Measurements from ENCODE around the gene CST8. TPM values are rescaled to one million over a fixed set of nuclear protein-coding genes. Genes with fewer than 3 reads are reported as not detected.

The CST8 gene
- total and polyA plus RNA-seq, 7 experiments from 2014 or later, result not detected

- CTCF ChIA-PET, result no interaction called here
- DNase-seq, result no peak
- H3K4me3 ChIP-seq (ENCODE audit: low read length), result no peak overlapping the region
- Mint-ChIP-seq H3K27me3 (peaks cover 0 to 10% (median 3%) of the 10 kb centered on the region in 5 donors), H3K4me3 (no peak overlapping the region), H3K9me3 (no peaks in the 10 kb centered on the region), H3K36me3 (no peaks in the 10 kb centered on the region), H3K27ac (no peak overlapping the region), H3K4me1 (no peaks in the 10 kb centered on the region)
- intact Hi-C loops (cut with micrococcal nuclease), result no loop called here
- no peaks in the 10 kb centered on the region for H3K9me3 ChIP-seq (ENCODE audit: control insufficient read depth in 2 of 3, low read length in 3 of 3)
- no peak overlapping the region for H3K27ac ChIP-seq (ENCODE audit: low read depth, low read length)
- POLR2A ChIA-PET, result no interaction called here
- ATAC-seq, result no peak
- H3K4me1 ChIP-seq (ENCODE audit: control insufficient read depth in 2 of 2, insufficient read depth in 2 of 2, low read length in 2 of 2), result no peaks in the 10 kb centered on the region
- H3K27me3 ChIP-seq (ENCODE audit: control insufficient read depth in 2 of 2, insufficient read depth in 2 of 2, low read length in 2 of 2), result no peaks in the 10 kb centered on the region
- H3K36me3 ChIP-seq (ENCODE audit: control insufficient read depth in 2 of 3, insufficient read depth in 3 of 3, low read length in 3 of 3), result no peaks in the 10 kb centered on the region
Observed at GRCh38 chr20:23514848-23515247, 23.9 kb downstream of the CST8 start.

GRCh38 chr20:23515250-23515939 is 24.5 kb downstream of the CST8 start:
- Histone ChIP-seq H3K9me3 (ENCODE audit: control insufficient read depth in 2 of 3, low read length in 3 of 3) (no peaks in the 10 kb centered on the region), H3K27ac (ENCODE audit: low read depth, low read length) (no peak overlapping the region), H3K36me3 (ENCODE audit: control insufficient read depth in 2 of 3, insufficient read depth in 3 of 3, low read length in 3 of 3) (no peaks in the 10 kb centered on the region), H3K27me3 (ENCODE audit: control insufficient read depth in 2 of 2, insufficient read depth in 2 of 2, low read length in 2 of 2) (no peaks in the 10 kb centered on the region), H3K4me1 (ENCODE audit: control insufficient read depth in 2 of 2, insufficient read depth in 2 of 2, low read length in 2 of 2) (no peaks in the 10 kb centered on the region), H3K4me3 (ENCODE audit: low read length) (no peak overlapping the region)
- Mint-ChIP-seq H3K27ac (no peak overlapping the region), H3K4me3 (no peak overlapping the region), H3K36me3 (no peaks in the 10 kb centered on the region), H3K4me1 (no peaks in the 10 kb centered on the region), H3K9me3 (no peaks in the 10 kb centered on the region), H3K27me3 (peaks cover 0 to 10% (median 3%) of the 10 kb centered on the region in 5 donors)
- CTCF ChIA-PET, result no interaction called here
- POLR2A ChIA-PET, result no interaction called here
- ATAC-seq, result no peak
- intact Hi-C loops (cut with micrococcal nuclease), result no loop called here
- DNase-seq, result no peak

- intact Hi-C loops (cut with micrococcal nuclease), result no loop called here
- Histone ChIP-seq H3K4me3 (ENCODE audit: low read length) (no peak overlapping the region), H3K27ac (ENCODE audit: low read depth, low read length) (no peak overlapping the region), H3K36me3 (ENCODE audit: control insufficient read depth in 2 of 3, insufficient read depth in 3 of 3, low read length in 3 of 3) (no peaks in the 10 kb centered on the region), H3K9me3 (ENCODE audit: control insufficient read depth in 2 of 3, low read length in 3 of 3) (no peaks in the 10 kb centered on the region), H3K4me1 (ENCODE audit: control insufficient read depth in 2 of 2, insufficient read depth in 2 of 2, low read length in 2 of 2) (no peaks in the 10 kb centered on the region), H3K27me3 (ENCODE audit: control insufficient read depth in 2 of 2, insufficient read depth in 2 of 2, low read length in 2 of 2) (no peaks in the 10 kb centered on the region)
- no peaks in the 10 kb centered on the region for H3K9me3 Mint-ChIP-seq
- no peaks in the 10 kb centered on the region for H3K36me3 Mint-ChIP-seq
- no peak overlapping the region for H3K27ac Mint-ChIP-seq
- peaks cover 0 to 10% (median 3%) of the 10 kb centered on the region in 5 donors for H3K27me3 Mint-ChIP-seq
- ATAC-seq (no peak), DNase-seq (no peak)
- POLR2A ChIA-PET, result no interaction called here
- CTCF ChIA-PET, result no interaction called here
- no peak overlapping the region for H3K4me3 Mint-ChIP-seq
- H3K4me1 Mint-ChIP-seq, result no peaks in the 10 kb centered on the region
Observed at GRCh38 chr20:23517719-23518118, 26.8 kb downstream of the CST8 start.

GRCh38 chr20:23519556-23519955 is 28.6 kb downstream of the CST8 start:
- no peaks in the 10 kb centered on the region for H3K36me3 ChIP-seq (ENCODE audit: control insufficient read depth in 2 of 3, insufficient read depth in 3 of 3, low read length in 3 of 3)
- no peaks in the 10 kb centered on the region for H3K4me1 ChIP-seq (ENCODE audit: control insufficient read depth in 2 of 2, insufficient read depth in 2 of 2, low read length in 2 of 2)
- no peaks in the 10 kb centered on the region for H3K9me3 Mint-ChIP-seq
- no peak overlapping the region for H3K27ac ChIP-seq (ENCODE audit: low read depth, low read length)
- intact Hi-C loops (cut with micrococcal nuclease), result no loop called here
- CTCF ChIA-PET, result no interaction called here
- no peak for ATAC-seq
- no peak for DNase-seq
- H3K9me3 ChIP-seq (ENCODE audit: control insufficient read depth in 2 of 3, low read length in 3 of 3), result no peaks in the 10 kb centered on the region
- H3K27ac Mint-ChIP-seq, result no peak overlapping the region
- no peaks in the 10 kb centered on the region for H3K27me3 ChIP-seq (ENCODE audit: control insufficient read depth in 2 of 2, insufficient read depth in 2 of 2, low read length in 2 of 2)
- no peak overlapping the region for H3K4me3 Mint-ChIP-seq
- H3K4me3 ChIP-seq (ENCODE audit: low read length), result no peak overlapping the region
- POLR2A ChIA-PET, result no interaction called here
- H3K4me1 Mint-ChIP-seq, result no peaks in the 10 kb centered on the region
- no peaks in the 10 kb centered on the region for H3K36me3 Mint-ChIP-seq
- peaks cover 0 to 10% (median 3%) of the 10 kb centered on the region in 5 donors for H3K27me3 Mint-ChIP-seq

GRCh38 chr20:23520185-23520584 is 29.3 kb downstream of the CST8 start:
- POLR2A ChIA-PET, result no interaction called here

GRCh38 chr20:23524146-23524545 is 33.2 kb downstream of the CST8 start:
- Histone ChIP-seq H3K4me1 (ENCODE audit: control insufficient read depth in 2 of 2, insufficient read depth in 2 of 2, low read length in 2 of 2) (no peaks in the 10 kb centered on the region), H3K9me3 (ENCODE audit: control insufficient read depth in 2 of 3, low read length in 3 of 3) (no peaks in the 10 kb centered on the region), H3K27me3 (ENCODE audit: control insufficient read depth in 2 of 2, insufficient read depth in 2 of 2, low read length in 2 of 2) (no peaks in the 10 kb centered on the region), H3K36me3 (ENCODE audit: control insufficient read depth in 2 of 3, insufficient read depth in 3 of 3, low read length in 3 of 3) (no peaks in the 10 kb centered on the region), H3K4me3 (ENCODE audit: low read length) (no peak overlapping the region), H3K27ac (ENCODE audit: low read depth, low read length) (no peak overlapping the region)
- Mint-ChIP-seq H3K27ac (no peak overlapping the region), H3K4me3 (no peak overlapping the region), H3K27me3 (peaks cover 0 to 14% (median 3%) of the 10 kb centered on the region in 5 donors), H3K36me3 (peaks cover 0 to 4% (median 0%) of the 10 kb centered on the region in 5 donors), H3K9me3 (peaks cover 3 to 16% (median 11%) of the 10 kb centered on the region in 11 donors), H3K4me1 (no peaks in the 10 kb centered on the region)
- no peak for ATAC-seq
- ChIA-PET POLR2A (no interaction called here), CTCF (interaction anchor here (0.6 kb wide), 1 partner anchor 361 kb away, joined by 3 read pairs; no protein-coding TSS in a partner anchor)
- DNase-seq, result no peak
- intact Hi-C loops (cut with micrococcal nuclease), result no loop called here

More at GRCh38 chr20:23520185-23520584, 29.3 kb downstream of the CST8 start:
- DNase-seq, result no peak
- Histone ChIP-seq H3K4me1 (ENCODE audit: control insufficient read depth in 2 of 2, insufficient read depth in 2 of 2, low read length in 2 of 2) (no peaks in the 10 kb centered on the region), H3K36me3 (ENCODE audit: control insufficient read depth in 2 of 3, insufficient read depth in 3 of 3, low read length in 3 of 3) (no peaks in the 10 kb centered on the region), H3K27ac (ENCODE audit: low read depth, low read length) (no peak overlapping the region), H3K27me3 (ENCODE audit: control insufficient read depth in 2 of 2, insufficient read depth in 2 of 2, low read length in 2 of 2) (no peaks in the 10 kb centered on the region), H3K4me3 (ENCODE audit: low read length) (no peak overlapping the region), H3K9me3 (ENCODE audit: control insufficient read depth in 2 of 3, low read length in 3 of 3) (no peaks in the 10 kb centered on the region)
- CTCF ChIA-PET, result no interaction called here
- H3K36me3 Mint-ChIP-seq, result no peaks in the 10 kb centered on the region
- H3K27me3 Mint-ChIP-seq, result peaks cover 0 to 10% (median 3%) of the 10 kb centered on the region in 5 donors
- no peaks in the 10 kb centered on the region for H3K9me3 Mint-ChIP-seq
- no peak for ATAC-seq
- no peaks in the 10 kb centered on the region for H3K4me1 Mint-ChIP-seq
- intact Hi-C loops (cut with micrococcal nuclease), result no loop called here
- no peak overlapping the region for H3K27ac Mint-ChIP-seq
- no peak overlapping the region for H3K4me3 Mint-ChIP-seq

- H3K4me1 Mint-ChIP-seq, result peaks cover 0 to 5% (median 0%) of the 10 kb centered on the region in 7 donors
- no peak overlapping the region for H3K27ac Mint-ChIP-seq
- DNase-seq (no peak), ATAC-seq (no peak)
- peaks cover 0 to 4% (median 0%) of the 10 kb centered on the region in 5 donors for H3K36me3 Mint-ChIP-seq
- peaks cover 0 to 10% (median 6%) of the 10 kb centered on the region in 5 donors for H3K27me3 Mint-ChIP-seq
- no peak overlapping the region for H3K4me3 Mint-ChIP-seq
- Histone ChIP-seq H3K4me1 (ENCODE audit: control insufficient read depth in 2 of 2, insufficient read depth in 2 of 2, low read length in 2 of 2) (no peaks in the 10 kb centered on the region), H3K36me3 (ENCODE audit: control insufficient read depth in 2 of 3, insufficient read depth in 3 of 3, low read length in 3 of 3) (no peaks in the 10 kb centered on the region), H3K4me3 (ENCODE audit: low read length) (no peak overlapping the region), H3K9me3 (ENCODE audit: control insufficient read depth in 2 of 3, low read length in 3 of 3) (no peaks in the 10 kb centered on the region), H3K27me3 (ENCODE audit: control insufficient read depth in 2 of 2, insufficient read depth in 2 of 2, low read length in 2 of 2) (no peaks in the 10 kb centered on the region), H3K27ac (ENCODE audit: low read depth, low read length) (no peak overlapping the region)
- intact Hi-C loops (cut with micrococcal nuclease), result no loop called here
- ChIA-PET CTCF (no interaction called here), POLR2A (no interaction called here)
- peaks cover 4 to 31% (median 16%) of the 10 kb centered on the region in 11 donors for H3K9me3 Mint-ChIP-seq
Observed at GRCh38 chr20:23526850-23527249, 35.9 kb downstream of the CST8 start.
